Measurements from ENCODE around the gene CRAT. TPM values are rescaled to one million over a fixed set of nuclear protein-coding genes. Genes with fewer than 3 reads are reported as not detected.

Gene CRAT
- total RNA-seq, 1 donor from 2014 or later: 10.1 TPM

DNA sequence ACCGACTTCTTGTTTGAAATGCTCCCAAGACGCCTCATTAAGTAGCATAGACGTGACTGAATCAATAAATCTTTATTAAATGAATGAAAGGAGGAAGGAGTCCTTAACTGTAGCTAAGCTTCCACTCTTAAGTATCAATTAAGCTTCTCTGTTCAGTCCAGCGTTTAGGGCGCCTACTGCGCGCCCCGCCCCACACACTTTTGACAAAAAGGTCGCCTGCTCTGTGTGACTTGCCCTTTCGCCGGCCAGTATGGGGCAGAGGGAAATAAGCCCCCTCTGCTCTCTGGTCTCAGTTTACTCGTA, 30.3 kb downstream of the CRAT start:
- DNase-seq (ENCODE audit: low spot score): no peak
- H3K79me2 ChIP-seq (ENCODE audit: low read depth): peaks cover 47% of the 10 kb centered on the region
- H3K27me3 ChIP-seq: no peaks in the 10 kb centered on the region
- peaks cover 18% of the 10 kb centered on the region for H3K4me1 Mint-ChIP-seq
- H3K9ac ChIP-seq: peak overlapping the region; percentile 10
- no peaks in the 10 kb centered on the region for H3K9me3 ChIP-seq (ENCODE audit: low read depth)
- no peaks in the 10 kb centered on the region for H3K36me3 ChIP-seq
- H3K27ac Mint-ChIP-seq: no peak overlapping the region
- H4K20me1 ChIP-seq (ENCODE audit: low read depth): peaks cover 10% of the 10 kb centered on the region
- TF ChIP-seq EZH2 (IDR thresholded peaks at IDR 0.05) (no peak), EZH2phosphoT487 (IDR thresholded peaks at IDR 0.05) (no peak)
- TF ChIP-seq, protein P1, sequence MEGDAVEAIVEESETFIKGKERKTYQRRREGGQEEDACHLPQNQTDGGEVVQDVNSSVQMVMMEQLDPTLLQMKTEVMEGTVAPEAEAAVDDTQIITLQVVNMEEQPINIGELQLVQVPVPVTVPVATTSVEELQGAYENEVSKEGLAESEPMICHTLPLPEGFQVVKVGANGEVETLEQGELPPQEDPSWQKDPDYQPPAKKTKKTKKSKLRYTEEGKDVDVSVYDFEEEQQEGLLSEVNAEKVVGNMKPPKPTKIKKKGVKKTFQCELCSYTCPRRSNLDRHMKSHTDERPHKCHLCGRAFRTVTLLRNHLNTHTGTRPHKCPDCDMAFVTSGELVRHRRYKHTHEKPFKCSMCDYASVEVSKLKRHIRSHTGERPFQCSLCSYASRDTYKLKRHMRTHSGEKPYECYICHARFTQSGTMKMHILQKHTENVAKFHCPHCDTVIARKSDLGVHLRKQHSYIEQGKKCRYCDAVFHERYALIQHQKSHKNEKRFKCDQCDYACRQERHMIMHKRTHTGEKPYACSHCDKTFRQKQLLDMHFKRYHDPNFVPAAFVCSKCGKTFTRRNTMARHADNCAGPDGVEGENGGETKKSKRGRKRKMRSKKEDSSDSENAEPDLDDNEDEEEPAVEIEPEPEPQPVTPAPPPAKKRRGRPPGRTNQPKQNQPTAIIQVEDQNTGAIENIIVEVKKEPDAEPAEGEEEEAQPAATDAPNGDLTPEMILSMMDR (IDR thresholded peaks at IDR 0.05): no peak
- no peaks in the 10 kb centered on the region for H3F3A ChIP-seq (ENCODE audit: low read depth)
- H3K27me3 Mint-ChIP-seq (ENCODE audit: insufficient read depth, low read depth): peaks cover 5% of the 10 kb centered on the region
- H2AFZ ChIP-seq (replicated peaks): peak overlapping the region; percentile 12
- H3K36me3 Mint-ChIP-seq: peaks cover 3% of the 10 kb centered on the region
- H3K4me3 Mint-ChIP-seq: peak overlapping the region; percentile 91
- no peak overlapping the region for H3K27ac ChIP-seq
- peak overlapping the region; percentile 82 for H3K4me2 ChIP-seq
- peaks cover 8% of the 10 kb centered on the region for H3K4me1 ChIP-seq
- H3K9me3 Mint-ChIP-seq: no peaks in the 10 kb centered on the region
- H3K4me3 ChIP-seq: peak overlapping the region; percentile 84

DNA sequence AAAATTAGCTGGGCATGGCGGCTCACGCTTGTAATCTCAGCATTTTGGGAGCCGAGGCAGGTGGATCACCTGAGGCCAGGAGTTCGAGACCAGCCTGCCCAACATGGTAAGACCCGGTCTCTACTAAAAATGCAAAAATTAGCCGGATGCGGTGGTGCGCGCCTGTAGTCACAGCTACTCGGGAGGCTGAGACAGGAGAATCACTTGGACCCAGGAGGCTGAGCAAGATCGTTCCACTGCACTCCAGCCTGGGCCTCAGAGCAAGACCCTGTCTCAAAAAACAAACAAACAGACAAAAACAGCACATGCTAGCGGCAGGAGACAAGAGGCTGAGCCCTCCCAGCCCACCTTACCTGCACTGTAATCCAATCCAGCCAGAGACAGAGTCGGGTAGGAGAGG, 30.8 kb downstream of the CRAT start:
- TF ChIP-seq EZH2phosphoT487 (IDR thresholded peaks at IDR 0.05) (no peak), EZH2 (IDR thresholded peaks at IDR 0.05) (no peak)
- TF ChIP-seq, protein P1 (IDR thresholded peaks at IDR 0.05): no peak
- Histone ChIP-seq H3K4me2 (peak overlapping the region; percentile 82), H3K27ac (no peak overlapping the region), H4K20me1 (ENCODE audit: low read depth) (peaks cover 10% of the 10 kb centered on the region), H3K4me1 (peaks cover 8% of the 10 kb centered on the region), H3K27me3 (no peaks in the 10 kb centered on the region), H3K9me3 (ENCODE audit: low read depth) (no peaks in the 10 kb centered on the region), H2AFZ (replicated peaks) (no peak overlapping the region), H3K79me2 (ENCODE audit: low read depth) (peaks cover 47% of the 10 kb centered on the region), H3K4me3 (peak overlapping the region; percentile 84), H3K9ac (peak overlapping the region; percentile 10), H3K36me3 (no peaks in the 10 kb centered on the region), H3F3A (ENCODE audit: low read depth) (no peaks in the 10 kb centered on the region)
- peaks cover 18% of the 10 kb centered on the region for H3K4me1 Mint-ChIP-seq
- H3K36me3 Mint-ChIP-seq: no peaks in the 10 kb centered on the region
- peaks cover 5% of the 10 kb centered on the region for H3K27me3 Mint-ChIP-seq (ENCODE audit: insufficient read depth, low read depth)
- no peaks in the 10 kb centered on the region for H3K9me3 Mint-ChIP-seq
- DNase-seq (ENCODE audit: low spot score): peak; percentile 19
- H3K4me3 Mint-ChIP-seq: peak overlapping the region; percentile 91
- no peak overlapping the region for H3K27ac Mint-ChIP-seq

- Histone ChIP-seq H3K4me1 (peaks cover 8% of the 10 kb centered on the region), H3K27ac (no peak overlapping the region), H3F3A (ENCODE audit: low read depth) (no peaks in the 10 kb centered on the region), H2AFZ (replicated peaks) (no peak overlapping the region), H3K4me2 (peak overlapping the region; percentile 82), H3K27me3 (no peaks in the 10 kb centered on the region), H3K79me2 (ENCODE audit: low read depth) (peaks cover 41% of the 10 kb centered on the region), H3K9me3 (ENCODE audit: low read depth) (no peaks in the 10 kb centered on the region), H3K36me3 (no peaks in the 10 kb centered on the region), H3K4me3 (peak overlapping the region; percentile 84), H4K20me1 (ENCODE audit: low read depth) (peaks cover 10% of the 10 kb centered on the region), H3K9ac (no peak overlapping the region)
- Mint-ChIP-seq H3K27me3 (ENCODE audit: insufficient read depth, low read depth) (peaks cover 5% of the 10 kb centered on the region), H3K4me1 (peaks cover 18% of the 10 kb centered on the region), H3K4me3 (peak overlapping the region; percentile 91), H3K27ac (peak overlapping the region; percentile 26), H3K9me3 (no peaks in the 10 kb centered on the region), H3K36me3 (no peaks in the 10 kb centered on the region)
- no peak for TF ChIP-seq EZH2 (IDR thresholded peaks at IDR 0.05)
- TF ChIP-seq, protein P1 (IDR thresholded peaks at IDR 0.05): no peak
- no peak for TF ChIP-seq EZH2phosphoT487 (IDR thresholded peaks at IDR 0.05)
- DNase-seq (ENCODE audit: low spot score): no peak
These were observed 31.7 kb downstream of the CRAT start for GRCh38 chr9:129078691-129079503.

Data from neural progenitor cell (in vitro differentiated cells).